Rectal smooth muscle tissue (tissue), 1 donor: Measurements from ENCODE around the gene RIPOR2.
"Not testable (repeated sequence)": the region's sequence is repeated elsewhere in the genome, so short reads cannot be mapped to it uniquely, and the experiment has no call there.

ENCODE experiments used
- H3K27ac ChIP-seq: one replicate; pipeline ENCODE4 v1.7.0; 2013; ENCODE audit warnings: low read depth, low read length, inconsistent platforms
- H3K27me3 ChIP-seq: one replicate; pipeline ENCODE4 v1.7.0; 2013; ENCODE audit warnings: low read length; ENCODE audit not compliant: control insufficient read depth, insufficient read depth
- H3K36me3 ChIP-seq: one replicate; pipeline ENCODE4 v1.7.0; 2013; ENCODE audit warnings: low read length; ENCODE audit not compliant: control insufficient read depth, insufficient read depth
- H3K4me1 ChIP-seq: one replicate; pipeline ENCODE4 v1.7.0; 2013; ENCODE audit warnings: low read length; ENCODE audit not compliant: control insufficient read depth, insufficient read depth
- H3K4me3 ChIP-seq: one replicate; pipeline ENCODE4 v1.7.0; 2013; ENCODE audit warnings: low read length
- H3K9ac ChIP-seq: one replicate; pipeline ENCODE4 v1.7.0; 2013; ENCODE audit warnings: low read length

RIPOR2 gene

DNA sequence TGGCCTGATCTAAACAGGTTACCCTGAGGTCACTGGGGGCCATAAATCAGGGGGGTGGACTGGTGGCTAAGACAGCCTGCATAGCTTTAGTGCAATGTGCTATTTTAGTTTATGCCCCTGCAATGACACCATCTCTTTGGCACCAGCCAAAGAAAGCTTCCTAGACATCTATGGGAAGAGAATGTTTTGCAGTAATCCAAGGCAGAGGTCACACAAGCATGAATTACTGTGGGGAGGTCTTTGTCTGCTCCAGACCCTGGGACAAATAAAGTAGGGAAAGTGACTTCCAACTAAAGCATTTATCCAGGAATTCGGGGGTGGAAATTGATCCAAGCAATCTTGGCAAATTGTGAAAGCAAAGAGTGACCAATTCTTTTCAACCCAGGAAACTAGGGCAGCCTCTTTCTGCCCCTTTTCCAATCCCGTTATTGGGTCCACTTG, 5.3 kb downstream of the RIPOR2 start:
- H3K36me3 ChIP-seq = no peaks in the 10 kb centered on the region

GRCh38 chr6:24929242-24929641, 6.5 kb downstream of the RIPOR2 start:
- H3K36me3 ChIP-seq = no peaks in the 10 kb centered on the region
- H3K4me3 ChIP-seq = peak overlapping the region; percentile 18
- no peak overlapping the region for H3K27ac ChIP-seq
- H3K9ac ChIP-seq = no peak overlapping the region
- peaks cover 19% of the 10 kb centered on the region for H3K4me1 ChIP-seq
- no peaks in the 10 kb centered on the region for H3K27me3 ChIP-seq

More for the DNA sequence above, 5.3 kb downstream of the RIPOR2 start:
- no peaks in the 10 kb centered on the region for H3K27me3 ChIP-seq
- no peak overlapping the region for H3K4me3 ChIP-seq
- H3K4me1 ChIP-seq = peaks cover 19% of the 10 kb centered on the region
- no peak overlapping the region for H3K9ac ChIP-seq
- no peak overlapping the region for H3K27ac ChIP-seq

GRCh38 chr6:24927985-24928745, 7.6 kb downstream of the RIPOR2 start:
- Histone ChIP-seq H3K4me3 (no peak overlapping the region), H3K27ac (no peak overlapping the region)

DNA sequence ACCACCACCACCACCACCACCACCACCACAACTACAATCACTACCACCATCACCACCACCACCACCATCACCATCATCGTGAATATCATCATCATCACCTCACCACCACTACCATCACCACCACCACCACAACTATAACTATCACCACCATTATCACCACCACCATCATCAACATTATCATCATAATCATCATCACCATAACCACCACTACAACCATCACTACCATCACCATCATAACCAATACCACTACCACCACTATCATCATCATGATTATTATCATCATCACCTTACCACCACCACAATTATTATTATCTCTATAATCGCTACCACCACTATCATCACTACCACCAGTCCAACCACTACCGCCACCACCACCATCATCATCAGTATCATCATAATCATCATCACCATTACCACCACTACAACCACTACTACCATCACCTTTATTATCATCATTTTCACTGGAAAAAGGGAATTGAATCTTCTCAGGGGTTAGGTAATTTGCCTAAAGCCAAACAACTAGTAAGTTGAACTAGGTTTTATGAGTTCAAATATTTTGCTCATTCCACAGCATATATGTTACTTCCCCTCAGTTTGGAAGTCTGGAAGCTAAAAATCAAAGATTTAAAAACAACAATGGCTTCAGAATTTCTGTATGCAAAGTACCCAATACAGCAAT, 8.3 kb downstream of the RIPOR2 start:
- Histone ChIP-seq H3K27ac (no peak overlapping the region), H3K9ac (no peak overlapping the region), H3K36me3 (no peaks in the 10 kb centered on the region), H3K4me3 (no peak overlapping the region), H3K27me3 (no peaks in the 10 kb centered on the region), H3K4me1 (peaks cover 19% of the 10 kb centered on the region)

More at GRCh38 chr6:24927985-24928745, 7.6 kb downstream of the RIPOR2 start:
- Histone ChIP-seq H3K27me3 (no peaks in the 10 kb centered on the region), H3K36me3 (no peaks in the 10 kb centered on the region), H3K9ac (no peak overlapping the region), H3K4me1 (peaks cover 19% of the 10 kb centered on the region)

DNA sequence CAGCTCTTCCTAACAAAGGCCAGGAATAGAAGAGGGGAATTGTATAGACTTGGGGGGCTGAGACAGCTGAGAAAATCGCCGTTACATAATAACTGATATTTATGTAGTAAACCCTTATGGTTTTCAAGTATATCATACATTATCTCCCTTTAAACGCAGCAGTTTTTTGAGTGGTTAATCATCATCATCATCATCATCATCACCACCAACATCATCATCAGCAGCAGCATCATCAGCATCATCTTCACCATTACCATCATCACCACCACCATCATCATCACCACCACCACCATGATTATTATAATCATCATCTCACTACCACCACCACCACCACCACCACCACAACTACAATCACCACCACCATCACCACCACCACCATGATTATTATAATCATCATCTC, 9.1 kb downstream of the RIPOR2 start:
- H3K36me3 ChIP-seq, H3K27ac ChIP-seq: not testable (repeated sequence)

DNA sequence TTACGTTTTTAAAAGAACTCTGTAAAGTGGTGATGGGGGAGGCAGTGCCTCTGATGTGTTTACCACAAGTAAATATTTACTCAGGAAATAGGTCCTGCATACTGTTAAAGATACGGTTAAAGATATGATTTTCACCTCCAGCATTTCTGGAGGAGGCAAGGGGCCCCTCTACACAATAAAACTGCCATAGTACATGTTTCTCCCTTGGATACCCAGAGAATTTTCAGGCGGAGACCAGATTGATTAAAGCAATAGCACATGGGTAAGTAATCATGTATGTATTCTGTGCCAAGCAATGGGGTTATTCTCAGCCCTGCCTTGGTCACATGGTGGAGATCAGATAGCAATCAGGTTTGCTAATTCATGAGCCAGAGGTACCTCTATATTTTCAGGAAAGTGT, 9.6 kb downstream of the RIPOR2 start:
- Histone ChIP-seq H3K9ac (no peak overlapping the region), H3K4me1 (peaks cover 12% of the 10 kb centered on the region), H3K36me3 (no peaks in the 10 kb centered on the region), H3K4me3 (no peak overlapping the region), H3K27me3 (no peaks in the 10 kb centered on the region), H3K27ac (no peak overlapping the region)

More for the DNA sequence above, 9.1 kb downstream of the RIPOR2 start:
- peaks cover 14% of the 10 kb centered on the region for H3K4me1 ChIP-seq
- not testable (repeated sequence) for H3K27me3 ChIP-seq, H3K9ac ChIP-seq, H3K4me3 ChIP-seq

- H3K27ac ChIP-seq = no peak overlapping the region
- H3K9ac ChIP-seq = no peak overlapping the region
- no peak overlapping the region for H3K4me3 ChIP-seq
- H3K27me3 ChIP-seq = no peaks in the 10 kb centered on the region
- H3K36me3 ChIP-seq = no peaks in the 10 kb centered on the region
- H3K4me1 ChIP-seq = peaks cover 11% of the 10 kb centered on the region
These were observed 10.1 kb downstream of the RIPOR2 start for GRCh38 chr6:24925661-24926060.

- H3K4me3 ChIP-seq = no peak overlapping the region
- H3K4me1 ChIP-seq = peaks cover 5% of the 10 kb centered on the region
- H3K9ac ChIP-seq = no peak overlapping the region
- H3K27ac ChIP-seq = no peak overlapping the region
- H3K36me3 ChIP-seq = no peaks in the 10 kb centered on the region
- no peaks in the 10 kb centered on the region for H3K27me3 ChIP-seq
These were observed 11.0 kb downstream of the RIPOR2 start for GRCh38 chr6:24924580-24925356.

DNA sequence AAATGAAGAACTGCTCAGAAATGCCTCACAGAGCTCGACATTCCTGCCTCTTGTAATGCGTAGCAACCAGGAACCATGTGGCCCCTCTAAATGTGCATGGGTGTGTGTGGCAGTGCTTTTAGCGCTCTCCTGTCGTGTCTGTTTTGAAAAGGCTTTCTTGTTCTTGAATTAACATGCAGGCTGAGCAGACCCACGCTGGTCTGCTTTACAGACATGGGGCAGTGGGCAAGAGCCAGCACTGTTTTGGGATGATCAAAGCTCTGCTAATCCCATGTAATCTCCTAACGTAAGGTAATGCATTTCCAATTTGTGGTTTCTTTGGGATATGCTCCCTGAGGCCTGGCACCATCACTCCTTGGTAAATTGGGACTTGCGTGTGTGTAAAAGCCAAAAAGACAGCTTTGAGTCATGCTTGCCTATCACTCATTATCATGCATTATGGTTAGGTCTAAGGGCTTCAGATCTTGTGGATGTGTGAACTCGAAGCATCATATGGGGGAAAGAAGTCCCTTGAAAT, 11.8 kb downstream of the RIPOR2 start:
- no peak overlapping the region for H3K9ac ChIP-seq
- H3K36me3 ChIP-seq = no peaks in the 10 kb centered on the region
- no peak overlapping the region for H3K27ac ChIP-seq
- no peaks in the 10 kb centered on the region for H3K27me3 ChIP-seq
- H3K4me1 ChIP-seq = peaks cover 7% of the 10 kb centered on the region
- no peak overlapping the region for H3K4me3 ChIP-seq

GRCh38 chr6:24922814-24923213, 12.9 kb downstream of the RIPOR2 start:
- peaks cover 6% of the 10 kb centered on the region for H3K4me1 ChIP-seq
- no peaks in the 10 kb centered on the region for H3K27me3 ChIP-seq
- H3K4me3 ChIP-seq = no peak overlapping the region
- no peak overlapping the region for H3K27ac ChIP-seq
- no peaks in the 10 kb centered on the region for H3K36me3 ChIP-seq
- H3K9ac ChIP-seq = no peak overlapping the region

DNA sequence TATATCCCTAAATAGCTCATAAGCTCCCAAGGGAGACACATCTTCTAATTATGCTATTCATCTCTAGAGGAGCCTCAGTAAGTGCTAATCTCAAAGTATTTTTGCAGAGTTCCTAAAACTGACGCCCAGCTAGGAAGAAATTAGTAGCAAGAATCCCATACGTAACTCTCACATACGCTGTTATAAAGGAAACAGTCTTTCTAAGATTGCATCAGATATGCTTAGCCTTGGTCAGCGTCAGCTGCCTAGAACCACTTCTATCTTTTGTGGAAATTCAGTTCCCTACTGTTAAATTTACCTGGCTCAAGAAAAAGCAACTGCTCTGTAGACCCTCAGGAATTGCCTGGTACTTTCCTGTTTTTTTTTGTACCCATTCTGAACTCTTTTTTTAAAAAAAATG, 13.6 kb downstream of the RIPOR2 start:
- H3K27me3 ChIP-seq = no peaks in the 10 kb centered on the region
- no peak overlapping the region for H3K9ac ChIP-seq
- no peak overlapping the region for H3K27ac ChIP-seq
- peaks cover 5% of the 10 kb centered on the region for H3K4me1 ChIP-seq
- H3K4me3 ChIP-seq = no peak overlapping the region
- no peaks in the 10 kb centered on the region for H3K36me3 ChIP-seq

DNA sequence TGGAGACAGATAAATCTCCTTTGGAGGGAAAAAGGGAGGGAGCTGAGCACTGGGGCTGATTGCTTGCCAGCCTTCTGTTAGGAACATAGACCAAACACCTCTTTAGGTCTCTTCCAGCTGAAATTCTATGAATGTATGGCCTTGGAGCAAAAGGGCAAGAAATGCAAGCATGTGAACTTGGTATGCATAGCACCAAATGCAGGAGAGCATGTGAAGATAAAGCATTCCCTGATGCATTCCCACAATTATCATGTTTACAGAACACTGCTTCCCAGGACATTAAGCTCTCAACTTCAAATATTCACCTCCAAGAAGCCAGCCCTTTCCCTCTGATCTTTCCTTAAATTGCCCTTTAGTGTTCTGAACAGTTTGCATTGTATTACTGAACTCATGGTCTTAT, 15.6 kb downstream of the RIPOR2 start:
- Histone ChIP-seq H3K4me3 (no peak overlapping the region), H3K27ac (no peak overlapping the region)

More for the DNA sequence above, 15.6 kb downstream of the RIPOR2 start:
- no peak overlapping the region for H3K9ac ChIP-seq
- no peaks in the 10 kb centered on the region for H3K27me3 ChIP-seq
- no peaks in the 10 kb centered on the region for H3K36me3 ChIP-seq
- H3K4me1 ChIP-seq = peaks cover 5% of the 10 kb centered on the region
